ENCODE measurements around the gene YPEL1. TPM values are rescaled to one million over a fixed set of nuclear protein-coding genes. Genes with fewer than 3 reads are reported as not detected.
"Not testable (repeated sequence)": the region's sequence is repeated elsewhere in the genome, so short reads cannot be mapped to it uniquely, and the experiment has no call there.

The YPEL1 gene
- total RNA-seq, 1 donor from 2014 or later, result 6.0 TPM

DNA sequence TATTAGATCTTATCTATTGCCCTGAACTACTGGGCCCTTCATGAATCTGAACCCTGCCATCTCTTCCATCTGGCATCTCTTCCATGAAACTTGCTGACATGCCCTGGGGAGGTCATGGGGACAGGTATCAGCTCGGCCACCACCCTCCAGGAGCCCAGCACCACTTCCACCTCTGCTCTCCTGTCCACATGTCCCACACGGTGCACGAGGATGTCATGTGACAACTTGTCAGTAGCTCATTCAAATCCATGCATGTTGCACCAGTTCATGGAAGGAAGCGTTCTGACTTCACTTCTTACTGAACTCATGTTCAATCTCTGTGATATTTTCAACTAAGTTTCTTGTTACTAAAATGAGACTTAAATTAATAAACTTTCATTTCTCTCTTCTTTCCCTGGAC is 16.6 kb downstream of the YPEL1 start:
- TF ChIP-seq, protein P1, sequence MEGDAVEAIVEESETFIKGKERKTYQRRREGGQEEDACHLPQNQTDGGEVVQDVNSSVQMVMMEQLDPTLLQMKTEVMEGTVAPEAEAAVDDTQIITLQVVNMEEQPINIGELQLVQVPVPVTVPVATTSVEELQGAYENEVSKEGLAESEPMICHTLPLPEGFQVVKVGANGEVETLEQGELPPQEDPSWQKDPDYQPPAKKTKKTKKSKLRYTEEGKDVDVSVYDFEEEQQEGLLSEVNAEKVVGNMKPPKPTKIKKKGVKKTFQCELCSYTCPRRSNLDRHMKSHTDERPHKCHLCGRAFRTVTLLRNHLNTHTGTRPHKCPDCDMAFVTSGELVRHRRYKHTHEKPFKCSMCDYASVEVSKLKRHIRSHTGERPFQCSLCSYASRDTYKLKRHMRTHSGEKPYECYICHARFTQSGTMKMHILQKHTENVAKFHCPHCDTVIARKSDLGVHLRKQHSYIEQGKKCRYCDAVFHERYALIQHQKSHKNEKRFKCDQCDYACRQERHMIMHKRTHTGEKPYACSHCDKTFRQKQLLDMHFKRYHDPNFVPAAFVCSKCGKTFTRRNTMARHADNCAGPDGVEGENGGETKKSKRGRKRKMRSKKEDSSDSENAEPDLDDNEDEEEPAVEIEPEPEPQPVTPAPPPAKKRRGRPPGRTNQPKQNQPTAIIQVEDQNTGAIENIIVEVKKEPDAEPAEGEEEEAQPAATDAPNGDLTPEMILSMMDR (IDR thresholded peaks at IDR 0.05), result no peak
- Mint-ChIP-seq H3K27ac (ENCODE audit: unreplicated experiment) (no peak overlapping the region), H3K4me1 (ENCODE audit: low read depth) (peaks cover 20% of the 10 kb centered on the region), H3K4me3 (ENCODE audit: unreplicated experiment) (no peak overlapping the region), H3K27me3 (ENCODE audit: low read depth) (no peaks in the 10 kb centered on the region), H3K36me3 (ENCODE audit: low read depth) (no peaks in the 10 kb centered on the region), H3K9me3 (ENCODE audit: low read depth) (no peaks in the 10 kb centered on the region)
- DNase-seq (ENCODE audit: low spot score), result no peak

DNA sequence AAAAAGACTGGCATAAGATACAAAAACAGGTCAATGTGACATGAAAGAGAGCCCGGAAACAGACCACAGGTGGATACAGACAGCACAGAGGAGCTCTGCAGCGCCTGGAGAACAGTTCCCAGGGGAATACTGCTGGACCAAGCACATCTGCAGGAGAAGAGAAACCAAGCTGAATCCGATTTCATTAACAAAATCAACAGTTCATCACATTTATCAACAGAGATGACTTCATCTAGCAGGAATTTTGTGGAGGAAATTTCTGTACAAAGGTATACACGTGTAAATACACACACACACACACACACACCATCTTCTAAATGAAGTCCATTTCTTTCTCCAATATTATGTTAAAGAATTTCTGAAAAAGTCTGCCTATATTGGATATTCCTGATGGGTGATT is 17.1 kb downstream of the YPEL1 start:
- Mint-ChIP-seq H3K27me3 (ENCODE audit: low read depth) (no peaks in the 10 kb centered on the region), H3K4me1 (ENCODE audit: low read depth) (peaks cover 22% of the 10 kb centered on the region), H3K9me3 (ENCODE audit: low read depth) (no peaks in the 10 kb centered on the region), H3K36me3 (ENCODE audit: low read depth) (no peaks in the 10 kb centered on the region), H3K4me3 (ENCODE audit: unreplicated experiment) (no peak overlapping the region), H3K27ac (ENCODE audit: unreplicated experiment) (no peak overlapping the region)
- TF ChIP-seq, protein P1 (IDR thresholded peaks at IDR 0.05), result no peak
- DNase-seq (ENCODE audit: low spot score), result no peak

DNA sequence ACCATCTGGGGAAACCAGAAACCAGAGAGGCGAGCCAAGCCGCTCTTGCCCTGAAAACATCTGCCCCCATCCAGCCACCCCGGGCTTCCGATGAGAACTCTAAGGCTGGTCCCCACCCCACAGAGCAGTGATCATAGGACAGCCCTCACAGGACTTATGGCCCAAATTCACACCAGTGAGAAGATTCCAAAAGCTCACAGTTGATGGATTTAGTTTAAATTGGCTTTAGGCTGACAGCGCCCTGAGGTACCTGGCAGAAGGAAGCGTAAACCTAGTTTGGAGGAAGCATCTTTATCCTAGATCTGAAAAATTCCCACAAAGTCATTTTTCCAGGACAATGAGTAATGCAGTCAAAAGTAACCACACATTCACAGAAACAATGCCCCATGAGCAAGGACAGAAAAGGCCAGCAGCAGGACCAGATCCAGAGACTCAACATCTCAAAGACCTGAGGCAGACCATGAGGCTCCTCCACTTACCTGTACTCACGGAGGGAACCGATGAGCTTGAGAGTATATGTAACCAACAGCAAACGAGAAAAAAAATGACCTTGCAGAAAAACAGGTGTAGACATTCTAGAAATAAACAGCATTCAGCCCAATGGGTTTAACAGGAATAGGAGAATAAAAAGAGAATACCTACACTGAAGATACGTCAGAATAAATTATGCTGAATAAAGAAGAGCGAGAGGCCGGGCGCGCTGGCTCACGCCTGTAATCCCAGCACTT is 19.0 kb downstream of the YPEL1 start:
- H3K9me3 Mint-ChIP-seq (ENCODE audit: low read depth); H3K4me3 Mint-ChIP-seq (ENCODE audit: unreplicated experiment); H3K27me3 Mint-ChIP-seq (ENCODE audit: low read depth); H3K36me3 Mint-ChIP-seq (ENCODE audit: low read depth); DNase-seq (ENCODE audit: low spot score); H3K27ac Mint-ChIP-seq (ENCODE audit: unreplicated experiment): not testable (repeated sequence)
- peaks cover 30% of the 10 kb centered on the region for H3K4me1 Mint-ChIP-seq (ENCODE audit: low read depth)

DNA sequence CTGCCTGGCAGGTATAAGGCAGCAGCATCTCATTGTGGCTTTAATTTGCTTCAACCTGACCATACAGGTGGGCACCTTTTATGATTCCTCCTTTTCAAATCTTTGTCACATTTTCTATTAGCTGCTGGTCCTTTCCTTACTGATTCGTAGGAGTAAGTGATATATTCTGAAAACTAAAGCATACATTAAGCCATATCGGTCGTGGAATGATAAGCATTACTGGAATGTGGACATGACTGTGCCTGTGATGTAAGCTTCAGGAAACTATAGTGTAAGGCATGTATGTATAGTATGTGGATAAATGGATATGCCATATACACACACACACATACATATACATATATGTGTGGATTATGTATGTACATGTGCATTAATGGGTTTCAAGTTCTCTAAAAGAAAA is 20.8 kb downstream of the YPEL1 start:
- Mint-ChIP-seq H3K27ac (ENCODE audit: unreplicated experiment) (peak overlapping the region; percentile 45), H3K4me1 (ENCODE audit: low read depth) (peaks cover 30% of the 10 kb centered on the region), H3K36me3 (ENCODE audit: low read depth) (no peaks in the 10 kb centered on the region), H3K9me3 (ENCODE audit: low read depth) (no peaks in the 10 kb centered on the region), H3K27me3 (ENCODE audit: low read depth) (no peaks in the 10 kb centered on the region), H3K4me3 (ENCODE audit: unreplicated experiment) (no peak overlapping the region)
- TF ChIP-seq, protein P1 (IDR thresholded peaks at IDR 0.05), result no peak
- DNase-seq (ENCODE audit: low spot score), result no peak

DNA sequence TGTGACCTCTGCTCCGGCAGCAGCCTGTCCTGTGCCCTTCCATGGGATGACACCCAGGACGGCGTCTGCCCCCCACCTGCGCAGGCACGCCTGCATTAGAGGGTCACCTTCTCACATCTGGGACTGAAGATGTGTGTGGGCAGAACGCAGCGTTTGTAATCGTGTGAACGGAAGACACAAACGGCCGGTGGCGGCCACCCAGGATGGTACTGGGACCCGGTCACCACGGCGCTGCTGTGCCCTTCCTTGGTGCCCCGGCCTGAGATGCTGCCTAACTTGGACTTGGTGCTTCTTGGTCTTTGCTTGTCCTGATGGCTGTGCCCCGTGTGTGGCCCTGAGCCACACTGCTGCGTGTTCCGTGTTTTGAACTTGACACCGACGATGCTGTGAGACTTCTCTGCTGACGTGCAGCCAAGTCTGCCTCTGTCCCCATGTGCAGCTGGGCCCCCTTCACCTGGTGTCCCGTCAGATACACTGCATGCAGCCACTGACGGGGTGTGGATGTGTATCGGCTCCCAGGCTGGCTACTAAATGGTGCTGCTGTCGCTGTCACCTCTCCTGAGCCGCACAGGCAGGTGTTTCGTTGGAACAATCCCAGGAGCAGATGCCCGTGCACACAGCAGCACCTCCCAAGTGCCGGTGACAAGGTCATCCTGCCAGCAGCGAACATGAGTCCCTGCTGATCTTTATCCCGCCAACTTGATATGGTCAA is 21.4 kb downstream of the YPEL1 start:
- no peaks in the 10 kb centered on the region for H3K9me3 Mint-ChIP-seq (ENCODE audit: low read depth)
- H3K4me1 Mint-ChIP-seq (ENCODE audit: low read depth), result peaks cover 30% of the 10 kb centered on the region
- H3K27me3 Mint-ChIP-seq (ENCODE audit: low read depth), result no peaks in the 10 kb centered on the region
- H3K4me3 Mint-ChIP-seq (ENCODE audit: unreplicated experiment), result no peak overlapping the region
- H3K27ac Mint-ChIP-seq (ENCODE audit: unreplicated experiment), result no peak overlapping the region
- no peak for DNase-seq (ENCODE audit: low spot score)
- TF ChIP-seq, protein P1 (IDR thresholded peaks at IDR 0.05), result no peak
- H3K36me3 Mint-ChIP-seq (ENCODE audit: low read depth), result no peaks in the 10 kb centered on the region

Measured in chondrocyte (in vitro differentiated cells).